H1 (cell line): ENCODE results near the gene SELENOV. TPM values are rescaled to one million over a fixed set of nuclear protein-coding genes. Genes with fewer than 3 reads are reported as not detected.

ENCODE experiments used
- EZH2 ChIP-seq: fragments of 200-600 bp; sonication (generic); IDR thresholded peaks from 2 replicates; pipeline ENCODE4 v1.7.1; 2012; ENCODE audit warnings: low read depth, mild to moderate bottlenecking, moderate library complexity, low read length, inconsistent platforms; ENCODE audit not compliant: severe bottlenecking
- SP1 ChIP-seq: IDR thresholded peaks from 2 replicates; pipeline ENCODE4 v1.6.1; 2011; ENCODE audit warnings: low read depth, low read length
- polyA plus RNA-seq, 7 experiments: library from polyadenylated mRNA; depleted of rRNA in 3 of 7; stranded (reverse) in 5 of 7; unstranded in 2 of 7; fragments of >200 nt in 5 of 7; fragments of 200-250 nt in 2 of 7; gene quantifications; 1 replicate in 5 of 7; 2 replicates in 1 of 7; 4 replicates in 1 of 7; pipeline versions ENCODE4 v1.2.1 to v1.2.3, GENCODE V29; 2011 to 2013; ENCODE audit warnings: missing spikeins in 2 of 7, mixed read lengths in 2 of 7
- total RNA-seq: library from RNA; stranded (reverse); fragmentation: NEBNext Ultra II Directional; extraction: Animal tissue kit (Norgen Biotek cat#: 25700); gene quantifications from 2 replicates; pipeline ENCODE4 v1.2.1, GENCODE V29; 2021
- TF ChIP-seq, protein P1 (sequence below), 3 experiments: IDR thresholded peaks; 1 replicate in 2 of 3; 2 replicates in 1 of 3; pipeline versions ENCODE4 v1.5.1 to v1.6.1; 2011; ENCODE audit warnings: low read length in 3 of 3, mild to moderate bottlenecking in 3 of 3, inconsistent platforms in 2 of 3, low read depth in 1 of 3, moderate library complexity in 1 of 3; ENCODE audit not compliant: insufficient read depth in 1 of 3; ENCODE audit errors: control extremely low read depth in 1 of 3

SELENOV gene
- total and polyA plus RNA-seq, 2 of the 8 experiments (the other 6 are each of a cell fraction or from before 2014, with no cell fraction given), result 8.4 to 10.7 TPM

DNA sequence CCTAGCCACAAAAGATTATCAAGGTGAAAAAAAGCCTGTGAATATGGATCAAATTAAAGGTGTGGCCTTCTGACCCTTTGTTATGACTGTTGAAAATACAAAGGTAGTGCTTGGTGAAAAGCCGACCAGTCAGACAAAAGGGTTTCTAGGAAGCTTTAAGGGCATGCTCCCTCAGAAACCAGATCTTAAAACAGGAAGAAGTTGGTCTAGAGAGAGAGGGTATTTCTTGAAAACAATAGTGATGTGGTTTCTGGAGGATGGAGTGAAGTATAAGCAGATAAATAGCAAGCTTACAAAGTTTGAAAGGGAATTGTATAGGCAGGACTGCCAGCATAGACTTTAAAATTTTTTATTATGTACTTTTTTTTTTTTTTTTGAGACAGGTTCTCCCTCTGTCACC is 30.0 kb downstream of the SELENOV start (continued):
- no peak for TF ChIP-seq EZH2
- TF ChIP-seq, protein P1, sequence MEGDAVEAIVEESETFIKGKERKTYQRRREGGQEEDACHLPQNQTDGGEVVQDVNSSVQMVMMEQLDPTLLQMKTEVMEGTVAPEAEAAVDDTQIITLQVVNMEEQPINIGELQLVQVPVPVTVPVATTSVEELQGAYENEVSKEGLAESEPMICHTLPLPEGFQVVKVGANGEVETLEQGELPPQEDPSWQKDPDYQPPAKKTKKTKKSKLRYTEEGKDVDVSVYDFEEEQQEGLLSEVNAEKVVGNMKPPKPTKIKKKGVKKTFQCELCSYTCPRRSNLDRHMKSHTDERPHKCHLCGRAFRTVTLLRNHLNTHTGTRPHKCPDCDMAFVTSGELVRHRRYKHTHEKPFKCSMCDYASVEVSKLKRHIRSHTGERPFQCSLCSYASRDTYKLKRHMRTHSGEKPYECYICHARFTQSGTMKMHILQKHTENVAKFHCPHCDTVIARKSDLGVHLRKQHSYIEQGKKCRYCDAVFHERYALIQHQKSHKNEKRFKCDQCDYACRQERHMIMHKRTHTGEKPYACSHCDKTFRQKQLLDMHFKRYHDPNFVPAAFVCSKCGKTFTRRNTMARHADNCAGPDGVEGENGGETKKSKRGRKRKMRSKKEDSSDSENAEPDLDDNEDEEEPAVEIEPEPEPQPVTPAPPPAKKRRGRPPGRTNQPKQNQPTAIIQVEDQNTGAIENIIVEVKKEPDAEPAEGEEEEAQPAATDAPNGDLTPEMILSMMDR (IDR thresholded peaks at IDR 0.05; ENCODE audit: control extremely low read depth in 1 of 3, insufficient read depth in 1 of 3, low read depth in 1 of 3, low read length in 3 of 3), result no peak
- no peak for TF ChIP-seq SP1
